GM12878 (cell line): ENCODE measurements around the gene CCS. TPM values are rescaled to one million over a fixed set of nuclear protein-coding genes. Genes with fewer than 3 reads are reported as not detected.
A peak's percentile ranks its signal among the peaks of the same experiment; 100 is the strongest.

ENCODE experiments used
- CUX1 ChIP-seq: IDR thresholded peaks from 2 replicates; pipeline ENCODE4 v1.6.1; 2012; ENCODE audit warnings: improper control_type of control experiment, low read depth, low read length; ENCODE audit not compliant: insufficient replicate concordance
- FOXM1 ChIP-seq: IDR thresholded peaks from 2 replicates; pipeline ENCODE4 v1.6.1; 2012; ENCODE audit warnings: low read depth, mild to moderate bottlenecking, inconsistent platforms, low read length, moderate library complexity
- MEF2B ChIP-seq: fragments of 450-650 bp; IDR thresholded peaks from 2 replicates; pipeline ENCODE4 v1.6.1; 2018; ENCODE audit warnings: mild to moderate bottlenecking, moderate library complexity; ENCODE audit not compliant: partially characterized antibody, poor library complexity, severe bottlenecking
- ZBTB4 ChIP-seq: fragments of 450-650 bp; formaldehyde crosslinking; IDR thresholded peaks from 2 replicates; pipeline ENCODE4 v1.4.0; 2022; ENCODE audit warnings: mild to moderate bottlenecking, moderate library complexity
- polyA plus RNA-seq, 11 experiments: library from polyadenylated mRNA; depleted of rRNA in 4 of 11; unstranded in 6 of 11; stranded (reverse) in 5 of 11; fragments of >200 nt; fragmentation: Nextera tagmentation in 4 of 11; fragmentation: Illumina TruSeq in 1 of 11; extraction: Ambion mirVana in 4 of 11; extraction: Trizol in 1 of 11; gene quantifications; 1 replicate in 1 of 11; 2 replicates in 10 of 11; pipeline versions ENCODE4 v1.2.1 to v1.2.3, GENCODE V29; 2011 to 2016; ENCODE audit warnings: inconsistent platforms in 2 of 11, missing spikeins in 2 of 11, low read depth in 1 of 11
- total RNA-seq, 4 experiments: library from RNA; depleted of rRNA in 3 of 4; stranded (reverse); fragments of >200 nt in 3 of 4; fragmentation: Illumina TruSeq in 1 of 4; extraction: Trizol in 1 of 4; gene quantifications; 2 replicates each; pipeline versions ENCODE4 v1.2.1 to v1.2.3, GENCODE V29; 2013 to 2021

Gene CCS
- total and polyA plus RNA-seq, 10 of the 15 experiments (the other 5 are each of a cell fraction or from before 2014, with no cell fraction given), result 1.5 to 44.2 (median 30.6) TPM

GRCh38 chr11:66638177-66639065 is 45.4 kb downstream of the CCS start, which contains the start of gene RBM4 (continued):
- TF ChIP-seq MEF2B (peak; percentile 95), CUX1 (no peak), FOXM1 (peak; percentile 45; the same call in 1 of the 2 replicates), ZBTB4 (CRISPR knock-in tag) (no peak)
- TF ChIP-seq, all 136 proteins: peak for 67
